K562 (cell line): ENCODE data around the gene MVD. TPM values are rescaled to one million over a fixed set of nuclear protein-coding genes. Genes with fewer than 3 reads are reported as not detected.

Experiments used
- MEIS2 ChIP-seq: fragments of 450-650 bp; IDR thresholded peaks from 2 replicates; pipeline ENCODE4 v1.6.1; 2014; ENCODE audit warnings: mild to moderate bottlenecking; ENCODE audit not compliant: partially characterized antibody
- MTA3 ChIP-seq: fragments of 450-650 bp; formaldehyde crosslinking; IDR thresholded peaks from 2 replicates; pipeline ENCODE4 v1.6.1; 2017; ENCODE audit warnings: mild to moderate bottlenecking, borderline replicate concordance
- PHF20 ChIP-seq: fragments of 450-650 bp; IDR thresholded peaks from 2 replicates; pipeline ENCODE4 v1.6.1; 2018; ENCODE audit not compliant: partially characterized antibody
- POLR2AphosphoS5 ChIP-seq: IDR thresholded peaks from 2 replicates; pipeline ENCODE4 v1.6.1; 2011; ENCODE audit warnings: mild to moderate bottlenecking, low read depth, low read length, moderate library complexity; ENCODE audit not compliant: control insufficient read depth, insufficient read depth
- PTRF ChIP-seq: fragments of 450-650 bp; IDR thresholded peaks from 2 replicates; pipeline ENCODE4 v1.6.1; 2016; ENCODE audit warnings: mild to moderate bottlenecking, missing genetic modification characterization, missing compliant biosample characterization
- ZNF41 ChIP-seq: fragments of 250-450 bp; sonication (Bioruptor Pico); conservative IDR thresholded peaks from 2 replicates; pipeline ENCODE4 v1.4.0; 2020; ENCODE audit warnings: mild to moderate bottlenecking
- ZNF75A ChIP-seq: fragments of 450-650 bp; formaldehyde crosslinking; IDR thresholded peaks from 2 replicates; pipeline ENCODE4 v1.4.0; 2020; ENCODE audit warnings: mild to moderate bottlenecking
- polyA plus RNA-seq, 8 experiments: library from polyadenylated mRNA; depleted of rRNA in 4 of 8; stranded (reverse) in 5 of 8; unstranded in 3 of 8; fragments of >200 nt; fragmentation: Nextera tagmentation in 2 of 8; fragmentation: Illumina TruSeq in 1 of 8; extraction: Ambion mirVana in 2 of 8; extraction: Trizol in 1 of 8; gene quantifications; 2 replicates each; pipeline versions ENCODE4 v1.2.1 to v1.2.3, GENCODE V29; 2011 to 2014; ENCODE audit warnings: inconsistent platforms in 1 of 8, missing spikeins in 1 of 8
- total RNA-seq, 7 experiments: library from RNA; depleted of rRNA in 6 of 7; stranded (reverse); fragments of >200 nt in 6 of 7; fragmentation: Illumina TruSeq in 2 of 7; extraction: Trizol in 2 of 7; gene quantifications; 2 replicates each; pipeline versions ENCODE4 v1.2.1 to v1.2.3, GENCODE V29; 2011 to 2021; ENCODE audit warnings: low replicate concordance in 1 of 7
- TF ChIP-seq, protein P1 (sequence below): fragments of 450-650 bp; formaldehyde crosslinking; IDR thresholded peaks from 2 replicates; pipeline ENCODE4 v1.4.0; 2022; ENCODE audit warnings: missing genetic modification characterization

The MVD gene
- total and polyA plus RNA-seq, 9 of the 15 experiments (the other 6 are each of a cell fraction or from before 2014, with no cell fraction given) = 12.2 to 141 (median 45.3) TPM

DNA sequence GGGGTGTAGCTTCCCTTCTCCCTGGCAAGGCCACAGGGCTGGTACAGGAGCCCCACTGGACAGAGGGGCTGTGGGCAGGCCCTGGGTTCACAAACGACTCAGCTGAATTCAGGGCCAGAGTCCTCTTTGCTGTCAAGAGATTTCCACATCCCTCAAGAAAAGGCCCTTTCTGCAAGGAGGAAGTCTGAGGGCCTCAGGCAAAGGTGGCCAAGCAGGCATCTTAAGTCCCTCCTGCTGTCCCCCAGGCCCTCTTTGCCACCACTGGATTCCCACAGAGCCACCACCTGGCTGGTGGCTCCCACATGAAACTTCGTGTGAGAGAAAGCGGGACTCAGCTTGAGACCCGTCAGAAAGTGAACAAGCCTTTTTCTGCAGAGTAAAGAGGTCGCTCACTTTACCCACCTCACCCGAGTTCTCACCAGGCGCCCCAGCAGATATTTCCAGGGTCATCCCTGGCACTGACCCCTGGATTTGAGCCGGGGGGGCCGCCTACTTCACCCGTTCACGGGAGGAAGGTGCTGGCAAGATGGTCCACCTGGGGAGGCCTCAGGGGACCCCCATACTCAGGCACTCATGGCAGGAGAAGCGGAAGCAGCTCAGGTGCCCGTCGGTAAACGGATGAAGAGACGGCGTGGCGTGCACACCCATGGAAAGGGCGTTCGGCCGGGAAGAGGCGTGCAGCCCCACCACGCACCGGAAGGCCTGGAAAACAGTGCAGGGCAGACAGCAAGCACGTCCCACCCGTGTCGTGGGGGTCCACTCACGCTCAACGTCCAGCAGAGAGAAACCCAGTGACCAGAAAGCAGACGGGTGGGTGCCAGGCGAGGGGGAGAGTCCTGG, 39.7 kb upstream of the MVD start (continued):
- TF ChIP-seq MTA3 (no peak), ZNF75A (CRISPR knock-in tag) (no peak), PHF20 (no peak), ZNF41 (no peak), POLR2AphosphoS5 (no peak), MEIS2 (no peak), PTRF (no peak)
- TF ChIP-seq, protein P1, sequence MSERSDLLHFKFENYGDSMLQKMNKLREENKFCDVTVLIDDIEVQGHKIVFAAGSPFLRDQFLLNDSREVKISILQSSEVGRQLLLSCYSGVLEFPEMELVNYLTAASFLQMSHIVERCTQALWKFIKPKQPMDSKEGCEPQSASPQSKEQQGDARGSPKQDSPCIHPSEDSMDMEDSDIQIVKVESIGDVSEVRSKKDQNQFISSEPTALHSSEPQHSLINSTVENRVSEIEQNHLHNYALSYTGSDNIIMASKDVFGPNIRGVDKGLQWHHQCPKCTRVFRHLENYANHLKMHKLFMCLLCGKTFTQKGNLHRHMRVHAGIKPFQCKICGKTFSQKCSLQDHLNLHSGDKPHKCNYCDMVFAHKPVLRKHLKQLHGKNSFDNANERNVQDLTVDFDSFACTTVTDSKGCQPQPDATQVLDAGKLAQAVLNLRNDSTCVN = no peak
- TF ChIP-seq, all 486 proteins: peak for 0
